ENCODE measurements around the gene ZNF878. TPM values are rescaled to one million over a fixed set of nuclear protein-coding genes. Genes with fewer than 3 reads are reported as not detected.

The ZNF878 gene
- total RNA-seq (under 1 TPM in 2 of 4 donors, not detected in 2; 0.49 to 0.54 TPM), polyA plus RNA-seq (under 1 TPM in 1 of 3 donors, not detected in 2; 0.13 TPM)

DNA sequence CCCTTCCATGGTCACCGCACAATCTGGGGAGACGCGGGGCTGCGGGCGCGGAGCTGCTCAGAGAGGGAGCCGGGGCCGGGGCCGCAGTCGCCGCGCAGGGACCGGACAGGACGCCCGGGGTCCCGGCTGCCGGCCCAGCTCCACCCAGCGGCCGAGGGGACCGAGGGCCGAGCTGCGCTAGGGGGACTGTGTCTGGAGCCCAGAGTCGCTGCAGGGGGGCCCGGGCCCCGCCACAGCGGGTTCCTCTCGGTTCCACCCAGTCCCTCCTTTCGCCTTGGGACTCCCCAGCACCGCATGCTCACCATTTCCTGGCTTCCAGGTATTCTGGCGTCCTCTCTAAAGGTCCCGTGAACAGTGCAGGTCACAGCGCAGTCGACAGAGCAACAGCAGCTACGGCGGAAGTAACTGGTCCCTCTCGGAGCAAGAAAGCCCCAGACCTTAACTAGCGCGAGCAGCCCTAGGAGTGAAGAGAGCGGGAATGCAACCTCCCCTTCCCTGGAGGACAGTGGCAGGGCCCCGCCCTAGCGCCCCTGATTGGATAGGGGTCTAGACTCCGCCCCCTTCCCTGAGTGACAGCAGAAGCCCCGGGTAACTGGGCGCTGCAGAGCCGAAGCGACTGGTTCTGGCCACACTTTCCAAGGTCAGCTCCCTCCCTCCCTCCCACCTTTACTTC lies at the start of gene ZNF878:
Gene ZNF878, minus strand, starts transcription at position 465 of the 673 bp plus-strand sequence. Its CDS starts 160 bp downstream, at position 305.
- peak; percentile 95 for DNase-seq
- Histone ChIP-seq H3K27ac (peak within 1 kb of the TSS; percentile 70 to 79 (median 76)), H3K4me1 (peaks cover 0 to 16% (median 11%) of the 10 kb centered on the region in 4 donors), H3K36me3 (no peaks in the 10 kb centered on the region), H3K9me3 (no peaks in the 10 kb centered on the region), H3K27me3 (no peaks in the 10 kb centered on the region), H3K4me3 (peak within 1 kb of the TSS; percentile 40 to 69 (median 62))
- intact Hi-C loops (cut with DNase I), result no loop called here
- TF ChIP-seq POLR2AphosphoS5 (IDR thresholded peaks at IDR 0.05), result peak; percentile 84 to 98 (median 88)
- TF ChIP-seq POLR2A (IDR thresholded peaks at IDR 0.05), result peak; percentile 55
- TF ChIP-seq, protein P1, sequence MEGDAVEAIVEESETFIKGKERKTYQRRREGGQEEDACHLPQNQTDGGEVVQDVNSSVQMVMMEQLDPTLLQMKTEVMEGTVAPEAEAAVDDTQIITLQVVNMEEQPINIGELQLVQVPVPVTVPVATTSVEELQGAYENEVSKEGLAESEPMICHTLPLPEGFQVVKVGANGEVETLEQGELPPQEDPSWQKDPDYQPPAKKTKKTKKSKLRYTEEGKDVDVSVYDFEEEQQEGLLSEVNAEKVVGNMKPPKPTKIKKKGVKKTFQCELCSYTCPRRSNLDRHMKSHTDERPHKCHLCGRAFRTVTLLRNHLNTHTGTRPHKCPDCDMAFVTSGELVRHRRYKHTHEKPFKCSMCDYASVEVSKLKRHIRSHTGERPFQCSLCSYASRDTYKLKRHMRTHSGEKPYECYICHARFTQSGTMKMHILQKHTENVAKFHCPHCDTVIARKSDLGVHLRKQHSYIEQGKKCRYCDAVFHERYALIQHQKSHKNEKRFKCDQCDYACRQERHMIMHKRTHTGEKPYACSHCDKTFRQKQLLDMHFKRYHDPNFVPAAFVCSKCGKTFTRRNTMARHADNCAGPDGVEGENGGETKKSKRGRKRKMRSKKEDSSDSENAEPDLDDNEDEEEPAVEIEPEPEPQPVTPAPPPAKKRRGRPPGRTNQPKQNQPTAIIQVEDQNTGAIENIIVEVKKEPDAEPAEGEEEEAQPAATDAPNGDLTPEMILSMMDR (IDR thresholded peaks at IDR 0.05), result no peak
- no peak for TF ChIP-seq EP300 (IDR thresholded peaks at IDR 0.05)
- WGBS, 2 donors, result 0 to 1% methylated on average over 46 of the region's 46 CpGs

DNA sequence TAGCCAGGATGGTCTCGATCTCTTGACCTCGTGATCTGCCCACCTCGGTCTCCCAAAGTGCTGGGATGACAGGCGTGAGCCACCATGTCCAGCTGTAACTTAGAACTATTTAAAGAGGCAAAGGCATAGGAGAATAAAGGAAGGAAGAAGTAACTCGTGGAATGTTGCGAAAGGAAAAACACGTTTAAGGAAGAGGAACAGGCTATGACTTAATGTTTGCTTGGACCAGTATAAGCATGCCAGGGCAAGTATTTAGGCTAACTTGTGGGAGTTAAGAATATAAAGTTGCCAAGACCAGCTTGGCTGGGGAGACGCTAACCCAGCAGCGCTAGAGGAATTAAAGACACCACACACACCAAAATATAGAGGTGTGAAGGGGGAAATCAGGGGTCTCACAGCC lies 45.3 kb upstream of the ZNF878 start:
- TF ChIP-seq, protein P1 (IDR thresholded peaks at IDR 0.05), result no peak
- TF ChIP-seq POLR2AphosphoS5 (IDR thresholded peaks at IDR 0.05), result no peak
- no peak for TF ChIP-seq EP300 (IDR thresholded peaks at IDR 0.05)
- no peak for TF ChIP-seq POLR2A (IDR thresholded peaks at IDR 0.05)
- WGBS, 2 donors, result 93 to 95% methylated on average over 9 of the region's 9 CpGs
- no peak for DNase-seq
- intact Hi-C loops (cut with DNase I), result no loop called here
- no peaks in the 10 kb centered on the region for H3K9me3 ChIP-seq
- peaks cover 0 to 5% (median 2%) of the 10 kb centered on the region in 4 donors for H3K36me3 ChIP-seq
- H3K4me1 ChIP-seq, result peaks cover 0 to 7% (median 3%) of the 10 kb centered on the region in 4 donors
- H3K27me3 ChIP-seq, result no peaks in the 10 kb centered on the region
- no peak overlapping the region for H3K4me3 ChIP-seq
- H3K27ac ChIP-seq, result no peak overlapping the region

DNA sequence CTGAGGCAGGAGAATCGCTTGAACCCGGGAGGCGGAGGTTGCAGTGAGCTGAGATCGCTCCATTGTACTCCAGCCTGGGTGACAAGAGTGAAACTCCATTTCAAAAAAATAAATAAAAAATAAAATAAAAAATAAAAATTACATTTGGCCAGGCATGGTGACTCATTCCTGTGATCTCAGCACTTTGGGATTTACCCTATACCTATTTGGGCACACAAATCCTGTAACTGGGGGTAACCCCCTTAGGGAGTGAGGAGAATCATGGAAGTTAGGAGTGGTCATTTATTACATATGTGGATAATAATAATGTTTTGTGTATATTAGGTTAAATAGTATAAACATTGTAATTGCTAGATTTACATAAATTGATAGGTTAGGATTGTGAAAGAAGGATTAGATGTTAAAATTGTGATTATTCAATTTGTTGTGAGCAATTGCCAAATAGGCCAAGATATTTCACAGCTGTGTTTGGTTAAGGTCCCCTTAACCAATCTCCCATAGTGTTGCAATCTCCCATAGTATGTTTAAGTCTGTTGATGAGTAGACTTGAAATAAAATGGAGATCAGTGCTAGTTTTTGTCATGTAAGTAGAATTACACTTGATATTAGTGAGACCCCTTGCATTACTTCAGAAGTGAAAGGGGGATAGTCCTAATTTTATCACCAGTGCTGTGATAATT lies 42.5 kb upstream of the ZNF878 start:
- Histone ChIP-seq H3K4me3 (no peak overlapping the region), H3K9me3 (no peaks in the 10 kb centered on the region), H3K36me3 (peaks cover 0 to 5% (median 2%) of the 10 kb centered on the region in 4 donors), H3K4me1 (peaks cover 0 to 12% (median 8%) of the 10 kb centered on the region in 4 donors), H3K27me3 (no peaks in the 10 kb centered on the region), H3K27ac (no peak overlapping the region)
- intact Hi-C loops (cut with DNase I), result no loop called here
- no peak for TF ChIP-seq POLR2A (IDR thresholded peaks at IDR 0.05)
- no peak for TF ChIP-seq POLR2AphosphoS5 (IDR thresholded peaks at IDR 0.05)
- no peak for TF ChIP-seq EP300 (IDR thresholded peaks at IDR 0.05)
- TF ChIP-seq, protein P1 (IDR thresholded peaks at IDR 0.05), result no peak
- no peak for DNase-seq
- WGBS, 2 donors, result 97 to 98% methylated on average over 4 of the region's 4 CpGs

DNA sequence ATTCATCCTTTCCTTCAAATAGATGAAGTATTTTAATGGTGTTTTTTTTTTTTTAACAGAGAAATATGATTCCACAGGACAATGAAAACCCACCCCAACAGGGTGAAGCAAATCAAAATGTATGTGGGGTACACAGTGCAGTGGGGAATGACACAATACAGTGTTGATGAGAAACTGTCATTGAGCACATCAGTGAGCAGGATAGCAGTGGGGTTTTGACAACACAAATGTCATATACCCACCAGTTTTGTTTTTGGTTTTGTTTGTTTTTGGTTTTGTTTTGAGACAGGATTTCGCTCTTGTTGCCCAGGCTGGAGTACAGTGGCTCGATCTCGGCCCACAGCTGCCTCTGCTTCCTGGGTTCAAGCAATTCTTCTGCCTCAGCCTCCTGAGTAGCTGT lies 41.0 kb upstream of the ZNF878 start:
- H3K27me3 ChIP-seq, result no peaks in the 10 kb centered on the region
- WGBS, 2 donors, result 84 to 92% methylated on average over 3 of the region's 3 CpGs
- no peak for DNase-seq
- H3K27ac ChIP-seq, result no peak overlapping the region
- intact Hi-C loops (cut with DNase I), result loop anchor here (5.0 kb wide), 1 partner anchor 36 kb away; no protein-coding TSS in a partner anchor
- TF ChIP-seq, protein P1 (IDR thresholded peaks at IDR 0.05), result no peak
- TF ChIP-seq EP300 (IDR thresholded peaks at IDR 0.05) (no peak), POLR2A (IDR thresholded peaks at IDR 0.05) (no peak)
- H3K9me3 ChIP-seq, result no peaks in the 10 kb centered on the region
- peaks cover 0 to 5% (median 2%) of the 10 kb centered on the region in 4 donors for H3K36me3 ChIP-seq
- peaks cover 0 to 12% (median 8%) of the 10 kb centered on the region in 4 donors for H3K4me1 ChIP-seq
- H3K4me3 ChIP-seq, result no peak overlapping the region
